Mesangial cell (primary cell): ENCODE data around the gene SEH1L. TPM values are rescaled to one million over a fixed set of nuclear protein-coding genes. Genes with fewer than 3 reads are reported as not detected.

ENCODE experiments used
- total RNA-seq: library from RNA; depleted of rRNA; stranded (reverse); fragments of >200 nt; gene quantifications from 2 replicates; pipeline ENCODE4 v1.2.3, GENCODE V29; 2015

The SEH1L gene
- total RNA-seq, result 22.7 and 39.9 TPM in 2 replicates

GRCh38 chr18:12947285-12948049 lies at the start of gene SEH1L:
TSS of gene SEH1L (plus strand) at chr18:12948011. CDS start at chr18:12948122, 111 bp downstream.

GRCh38 chr18:12990967-12991820 lies 43.4 kb downstream of the SEH1L start, which contains the start of gene CEP192:
TSS of gene CEP192 (plus strand) at chr18:12991362. CDS start at chr18:12999425, 8,063 bp downstream.

Other genes starting within 250 kb of the SEH1L start
- 4.7 and 9.1 TPM in 2 replicates for gene CEP76, start 245.3 kb upstream of the SEH1L start, total RNA-seq
- gene PSMG2, start 245.0 kb upstream of the SEH1L start, total RNA-seq, result 62.5 and 73.7 TPM in 2 replicates
- 16.0 and 18.1 TPM in 2 replicates for gene PTPN2, start 63.8 kb upstream of the SEH1L start, total RNA-seq
- gene CEP192, start 43.4 kb downstream of the SEH1L start, total RNA-seq, result 13.2 and 20.5 TPM in 2 replicates